GM21447 (cell line): ENCODE data around the gene CNGB1.

Source experiments
- ATAC-seq: cut with Tn5 transposase; IDR thresholded peaks from one replicate; pipeline ENCODE4 v1.9.1; 2021; ENCODE audit not compliant: unreplicated experiment

CNGB1 gene

DNA sequence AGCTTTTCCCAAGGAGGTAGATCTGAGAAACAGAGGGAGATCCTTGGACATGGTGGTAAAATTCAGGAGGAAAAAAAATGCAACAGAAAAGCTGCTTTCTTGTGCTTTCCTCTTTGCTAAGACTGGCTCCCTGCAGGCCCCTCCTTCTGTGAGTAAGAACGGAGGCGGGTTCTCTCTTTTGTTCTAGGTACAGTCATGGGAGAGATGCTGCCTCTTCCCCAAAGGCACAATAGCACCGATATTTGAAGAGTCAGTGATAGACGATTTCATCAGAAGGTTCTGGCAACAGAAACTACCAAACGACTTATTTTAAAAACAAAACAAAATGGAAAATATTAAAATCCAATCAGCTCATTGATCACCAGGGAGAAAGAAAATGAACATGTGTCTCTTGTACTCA lies 136.0 kb downstream of the CNGB1 start:
- ATAC-seq: no peak
